Peyer's patch (tissue), 4 donors: ENCODE data around the gene KLHDC8A.

Experiments used
- POLR2A ChIP-seq, 2 donors: fragments of 450-650 bp; IDR thresholded peaks; one replicate each; pipeline ENCODE4 v1.5.1; 2017; ENCODE audit warnings: antibody characterized with exemption in 2 of 2, mild to moderate bottlenecking in 2 of 2, moderate library complexity in 2 of 2
- TF ChIP-seq, protein P1 (sequence below), 6 experiments: fragments of 450-650 bp in 4 of 6; fragments of 200-600 bp in 2 of 6; sonication (generic) in 1 of 6; IDR thresholded peaks; one replicate each; pipeline ENCODE4 v1.5.1; 2017 to 2019; ENCODE audit warnings: antibody characterized with exemption in 6 of 6, mild to moderate bottlenecking in 3 of 6, moderate library complexity in 1 of 6

GRCh38 chr1:205318231-205318991 is 38.3 kb downstream of the KLHDC8A start:
- TF ChIP-seq, protein P1, sequence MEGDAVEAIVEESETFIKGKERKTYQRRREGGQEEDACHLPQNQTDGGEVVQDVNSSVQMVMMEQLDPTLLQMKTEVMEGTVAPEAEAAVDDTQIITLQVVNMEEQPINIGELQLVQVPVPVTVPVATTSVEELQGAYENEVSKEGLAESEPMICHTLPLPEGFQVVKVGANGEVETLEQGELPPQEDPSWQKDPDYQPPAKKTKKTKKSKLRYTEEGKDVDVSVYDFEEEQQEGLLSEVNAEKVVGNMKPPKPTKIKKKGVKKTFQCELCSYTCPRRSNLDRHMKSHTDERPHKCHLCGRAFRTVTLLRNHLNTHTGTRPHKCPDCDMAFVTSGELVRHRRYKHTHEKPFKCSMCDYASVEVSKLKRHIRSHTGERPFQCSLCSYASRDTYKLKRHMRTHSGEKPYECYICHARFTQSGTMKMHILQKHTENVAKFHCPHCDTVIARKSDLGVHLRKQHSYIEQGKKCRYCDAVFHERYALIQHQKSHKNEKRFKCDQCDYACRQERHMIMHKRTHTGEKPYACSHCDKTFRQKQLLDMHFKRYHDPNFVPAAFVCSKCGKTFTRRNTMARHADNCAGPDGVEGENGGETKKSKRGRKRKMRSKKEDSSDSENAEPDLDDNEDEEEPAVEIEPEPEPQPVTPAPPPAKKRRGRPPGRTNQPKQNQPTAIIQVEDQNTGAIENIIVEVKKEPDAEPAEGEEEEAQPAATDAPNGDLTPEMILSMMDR (IDR thresholded peaks at IDR 0.05) = no peak
- TF ChIP-seq POLR2A (IDR thresholded peaks at IDR 0.05) = no peak
